HUES48 (cell line): ENCODE measurements around the gene MRPL41.
"Not testable (repeated sequence)": the region's sequence is repeated elsewhere in the genome, so short reads cannot be mapped to it uniquely, and the experiment has no call there.

Experiments
- H3K27ac ChIP-seq: one replicate; pipeline ENCODE4 v1.7.0; 2013; ENCODE audit warnings: low read depth, low read length, inconsistent platforms
- H3K27me3 ChIP-seq: 2 replicates; pipeline ENCODE4 v1.6.1; 2013; ENCODE audit warnings: mild to moderate bottlenecking, low read length; ENCODE audit not compliant: control insufficient read depth, insufficient read depth
- H3K36me3 ChIP-seq: 2 replicates; pipeline ENCODE4 v1.6.1; 2013; ENCODE audit warnings: low read length; ENCODE audit not compliant: control insufficient read depth, insufficient read depth
- H3K4me1 ChIP-seq: 2 replicates; pipeline ENCODE4 v1.6.1; 2013; ENCODE audit warnings: mild to moderate bottlenecking, low read length; ENCODE audit not compliant: control insufficient read depth, insufficient read depth
- H3K4me3 ChIP-seq: 2 replicates; pipeline ENCODE4 v1.5.1; 2013; ENCODE audit warnings: mild to moderate bottlenecking, low read depth, low read length
- H3K9ac ChIP-seq: 2 replicates; pipeline ENCODE4 v1.6.1; 2013; ENCODE audit warnings: mild to moderate bottlenecking, low read depth, low read length, moderate library complexity
- H3K9me3 ChIP-seq: 2 replicates; pipeline ENCODE4 v1.6.1; 2013; ENCODE audit warnings: low read length; ENCODE audit not compliant: control insufficient read depth, insufficient read depth

Gene MRPL41

DNA sequence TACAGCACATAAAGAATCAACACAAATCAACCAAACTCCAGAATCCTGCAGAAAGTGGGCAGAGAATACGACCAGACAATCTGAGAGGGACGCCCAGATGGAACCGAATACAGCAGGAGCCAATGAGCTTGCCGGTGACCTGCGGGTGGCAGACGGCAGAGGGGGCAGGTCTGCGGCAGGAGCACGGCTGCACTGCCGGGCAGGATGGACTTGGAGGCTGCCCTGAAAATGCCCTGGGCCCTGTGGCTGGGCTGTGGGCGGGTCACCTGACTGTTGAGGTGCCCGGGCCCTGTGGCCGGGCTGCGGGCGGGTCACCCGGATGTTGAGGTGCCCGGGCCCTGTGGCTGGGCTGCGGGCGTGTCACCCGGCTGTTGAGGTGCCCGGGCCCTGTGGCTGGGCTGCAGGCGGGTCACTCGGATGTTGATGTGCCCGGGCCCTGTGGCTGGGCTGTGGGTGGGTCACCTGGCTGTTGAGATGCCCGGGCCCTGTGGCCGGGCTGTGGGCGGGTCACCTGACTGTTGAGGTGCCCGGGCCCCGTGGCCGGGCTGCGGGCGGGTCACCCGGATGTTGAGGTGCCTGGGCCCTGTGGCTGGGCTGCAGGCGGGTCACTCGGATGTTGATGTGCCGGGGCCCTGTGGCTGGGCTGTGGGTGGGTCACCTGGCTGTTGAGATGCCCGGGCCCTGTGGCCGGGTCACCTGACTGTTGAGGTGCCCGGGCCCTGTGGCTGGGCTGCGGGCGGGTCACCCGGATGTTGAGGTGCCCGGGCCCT, 37.7 kb upstream of the MRPL41 start:
- not testable (repeated sequence) for H3K36me3 ChIP-seq, H3K27me3 ChIP-seq, H3K4me3 ChIP-seq, H3K9ac ChIP-seq, H3K4me1 ChIP-seq, H3K27ac ChIP-seq, H3K9me3 ChIP-seq

- Histone ChIP-seq H3K4me1 (no peaks in the 10 kb centered on the region), H3K27ac (no peak overlapping the region), H3K36me3 (no peaks in the 10 kb centered on the region), H3K4me3 (no peak overlapping the region), H3K27me3 (no peaks in the 10 kb centered on the region), H3K9ac (no peak overlapping the region), H3K9me3 (peaks cover 3% of the 10 kb centered on the region; the same call in 1 of the 2 replicates)
Observed at GRCh38 chr9:137514691-137515337, 36.9 kb upstream of the MRPL41 start.

- H3K27ac ChIP-seq = no peak overlapping the region
- H3K9ac ChIP-seq = no peak overlapping the region
- no peaks in the 10 kb centered on the region for H3K27me3 ChIP-seq
- H3K36me3 ChIP-seq = no peaks in the 10 kb centered on the region
- H3K4me3 ChIP-seq = no peak overlapping the region
- H3K4me1 ChIP-seq = no peaks in the 10 kb centered on the region
- peaks cover 3% of the 10 kb centered on the region; the same call in 1 of the 2 replicates for H3K9me3 ChIP-seq
Observed at GRCh38 chr9:137515338-137515724, 36.3 kb upstream of the MRPL41 start.

GRCh38 chr9:137516144-137516917, 35.3 kb upstream of the MRPL41 start:
- Histone ChIP-seq H3K4me3 (no peak overlapping the region), H3K9me3 (peaks cover 3% of the 10 kb centered on the region; the same call in 1 of the 2 replicates), H3K4me1 (no peaks in the 10 kb centered on the region), H3K9ac (no peak overlapping the region), H3K27me3 (no peaks in the 10 kb centered on the region), H3K36me3 (no peaks in the 10 kb centered on the region), H3K27ac (no peak overlapping the region)

DNA sequence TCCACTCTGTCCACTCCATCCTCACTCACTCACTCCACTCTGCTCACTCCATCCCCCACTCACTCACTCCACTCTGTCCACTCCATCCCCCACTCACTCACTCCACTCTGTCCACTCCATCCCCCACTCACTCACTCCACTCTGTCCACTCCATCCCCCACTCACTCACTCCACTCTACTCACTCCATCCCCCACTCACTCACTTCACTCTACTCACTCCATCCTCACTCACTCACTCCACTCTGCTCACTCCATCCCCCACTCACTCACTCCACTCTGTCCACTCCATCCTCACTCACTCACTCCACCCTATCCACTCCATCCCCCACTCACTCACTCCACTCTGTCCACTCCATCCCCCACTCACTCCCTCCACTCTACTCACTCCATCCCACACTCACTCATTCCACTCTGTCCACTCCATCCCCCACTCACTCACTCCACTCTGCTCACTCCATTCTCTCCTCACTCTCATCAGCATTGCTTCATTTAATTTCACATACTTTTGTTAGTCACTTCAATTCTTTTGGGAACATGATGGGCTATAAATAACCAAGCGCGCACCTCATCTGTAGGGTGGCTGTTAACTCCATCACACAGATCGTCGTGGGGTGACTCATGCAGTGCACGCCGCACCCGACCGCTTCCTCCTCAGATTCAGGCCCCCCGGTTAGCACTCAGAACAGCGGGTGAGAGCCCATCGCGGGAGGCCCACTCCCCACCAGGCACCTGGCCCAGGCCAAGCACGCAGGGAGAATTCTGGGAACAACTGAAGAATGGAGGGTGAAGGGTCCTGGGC, 32.8 kb upstream of the MRPL41 start:
- not testable (repeated sequence) for H3K4me3 ChIP-seq, H3K27ac ChIP-seq, H3K27me3 ChIP-seq, H3K9me3 ChIP-seq, H3K4me1 ChIP-seq, H3K9ac ChIP-seq, H3K36me3 ChIP-seq

GRCh38 chr9:137519553-137519952, 32.1 kb upstream of the MRPL41 start:
- no peaks in the 10 kb centered on the region for H3K27me3 ChIP-seq

DNA sequence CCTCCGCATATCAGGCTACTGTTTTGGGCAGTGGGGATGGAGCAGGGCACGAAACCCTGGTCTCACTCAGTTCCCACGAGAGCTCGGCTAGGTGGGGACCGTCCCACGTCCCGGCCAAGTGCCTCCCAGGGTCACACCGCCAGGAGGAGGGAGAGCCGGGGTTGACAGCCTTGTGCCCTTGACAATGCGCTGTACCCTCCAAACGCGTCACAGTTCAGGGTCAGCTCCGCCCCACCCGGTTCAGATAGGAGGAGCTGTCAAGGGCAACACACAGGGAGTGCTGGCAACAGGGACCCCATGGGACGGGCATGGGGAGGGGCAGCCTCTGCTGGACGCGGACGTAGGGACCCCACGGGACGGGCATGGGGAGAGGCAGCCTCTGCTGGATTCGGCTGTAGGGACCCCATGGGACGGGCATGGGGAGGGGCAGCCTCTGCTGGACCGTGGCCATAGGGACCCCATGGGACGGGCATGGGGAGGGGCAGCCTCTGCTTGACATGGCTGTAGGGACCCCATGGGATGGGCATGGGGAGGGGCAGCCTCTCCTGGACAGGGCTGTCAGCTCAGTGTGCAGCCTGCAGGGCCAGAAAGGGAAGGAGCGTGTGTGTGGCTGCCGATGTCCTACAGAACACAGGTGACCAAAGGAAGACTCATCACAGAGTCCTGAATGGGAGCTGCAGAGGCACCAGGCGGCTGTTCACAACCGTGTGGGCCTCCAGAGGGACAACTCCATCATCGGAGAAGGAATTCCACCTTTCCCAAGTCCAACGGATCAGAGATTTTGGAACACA, 30.9 kb upstream of the MRPL41 start:
- Histone ChIP-seq H3K36me3 (no peaks in the 10 kb centered on the region), H3K27ac (no peak overlapping the region), H3K4me3 (no peak overlapping the region), H3K9ac (no peak overlapping the region), H3K9me3 (no peaks in the 10 kb centered on the region), H3K4me1 (no peaks in the 10 kb centered on the region), H3K27me3 (no peaks in the 10 kb centered on the region)

More at GRCh38 chr9:137519553-137519952, 32.1 kb upstream of the MRPL41 start:
- no peak overlapping the region for H3K27ac ChIP-seq
- H3K4me1 ChIP-seq = no peaks in the 10 kb centered on the region
- no peak overlapping the region for H3K9ac ChIP-seq
- no peaks in the 10 kb centered on the region for H3K36me3 ChIP-seq
- H3K4me3 ChIP-seq = no peak overlapping the region
- no peaks in the 10 kb centered on the region for H3K9me3 ChIP-seq

DNA sequence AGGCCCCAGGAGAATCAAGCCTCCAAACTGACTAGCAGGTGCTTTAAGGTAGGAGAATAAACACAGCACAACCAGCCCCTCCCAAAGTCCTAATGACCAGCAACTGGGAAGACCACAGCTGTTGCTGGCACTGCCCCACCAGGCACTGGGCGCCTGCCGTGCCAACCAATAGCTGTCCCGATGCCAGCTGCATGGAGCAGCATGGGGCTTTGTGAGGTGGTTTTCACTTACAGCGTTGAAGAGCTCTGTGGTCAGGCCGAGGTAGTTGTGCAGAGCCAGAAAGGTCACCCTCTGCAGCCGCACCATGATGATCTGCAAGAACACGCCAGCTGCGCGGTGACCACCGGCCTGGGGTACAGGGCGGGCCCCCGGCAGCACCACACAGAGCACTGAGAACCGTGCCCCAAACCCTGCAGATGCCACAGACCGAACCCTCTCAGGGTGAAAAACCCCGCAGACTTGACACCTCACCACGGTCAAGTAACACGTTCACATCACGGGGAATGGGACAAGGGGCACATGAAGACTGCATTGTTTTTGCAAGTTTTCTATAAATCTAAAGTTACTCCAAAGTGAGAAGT, 30.2 kb upstream of the MRPL41 start:
- no peak overlapping the region for H3K27ac ChIP-seq
- H3K27me3 ChIP-seq = no peaks in the 10 kb centered on the region
- H3K4me1 ChIP-seq = no peaks in the 10 kb centered on the region
- H3K9me3 ChIP-seq = no peaks in the 10 kb centered on the region
- H3K9ac ChIP-seq = no peak overlapping the region
- no peak overlapping the region for H3K4me3 ChIP-seq
- no peaks in the 10 kb centered on the region for H3K36me3 ChIP-seq

DNA sequence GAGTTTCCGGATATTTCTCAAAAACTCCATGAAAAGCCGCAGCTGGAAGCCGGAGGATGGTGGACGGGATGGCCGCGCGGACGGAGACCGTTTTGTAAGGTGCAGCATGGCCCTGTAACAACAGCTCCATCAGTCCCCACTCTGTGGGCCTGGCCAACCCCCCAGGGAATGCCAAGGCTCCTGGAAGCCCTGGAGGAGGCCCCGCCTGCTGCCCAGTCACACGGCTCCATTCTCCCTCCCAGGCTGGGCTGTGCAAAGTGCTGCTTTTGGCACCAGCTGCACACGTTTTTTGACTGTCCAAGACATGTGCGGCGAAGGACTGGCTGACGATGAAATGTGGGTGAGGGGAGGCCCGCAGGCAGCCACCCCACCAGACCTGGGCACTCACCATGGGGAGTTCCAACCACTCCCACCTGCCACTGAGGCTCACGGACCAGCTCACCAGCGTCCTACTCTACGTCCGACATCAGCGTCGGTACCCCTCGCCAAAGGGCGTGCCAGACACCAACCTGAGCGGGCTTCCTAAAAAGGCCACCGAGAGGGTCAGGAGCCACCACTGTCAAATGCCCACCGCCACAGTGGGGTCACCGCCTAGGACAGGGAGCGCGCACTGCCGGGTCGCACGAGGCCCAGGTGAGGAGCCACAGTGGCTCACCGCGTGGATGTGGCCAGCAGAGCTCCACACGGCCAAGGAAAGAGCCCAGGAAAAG, 28.8 kb upstream of the MRPL41 start:
- no peak overlapping the region for H3K4me3 ChIP-seq
- no peaks in the 10 kb centered on the region for H3K27me3 ChIP-seq
- H3K4me1 ChIP-seq = no peaks in the 10 kb centered on the region
- no peak overlapping the region for H3K9ac ChIP-seq
- H3K36me3 ChIP-seq = no peaks in the 10 kb centered on the region
- H3K27ac ChIP-seq = no peak overlapping the region
- H3K9me3 ChIP-seq = no peaks in the 10 kb centered on the region
